SK-N-MC (cell line): ENCODE results near the gene ANKRD44.
A peak's percentile ranks its signal among the peaks of the same experiment; 100 is the strongest.
"Not testable (repeated sequence)": the region's sequence is repeated elsewhere in the genome, so short reads cannot be mapped to it uniquely, and the experiment has no call there.

ENCODE experiments used
- DNase-seq: peaks from one replicate; pipeline ENCODE4 v3.0.0-alpha.2; 2011; ENCODE audit warnings: low read depth, low spot score
- H3K27ac ChIP-seq: fragments of 200-600 bp; sonication (generic); 2 replicates; pipeline ENCODE4 v1.5.1; 2016; ENCODE audit warnings: mixed run types
- H3K36me3 ChIP-seq: fragments of 200-600 bp; sonication (generic); 2 replicates; pipeline ENCODE4 v1.6.1; 2017; ENCODE audit warnings: antibody characterized with exemption, low read length, mixed read lengths; ENCODE audit not compliant: insufficient read depth
- H3K4me3 ChIP-seq: fragments of 200-600 bp; sonication (generic); 2 replicates; pipeline ENCODE4 v1.5.1; 2016
- H3K9ac ChIP-seq: fragments of 200-600 bp; sonication (generic); 2 replicates; pipeline ENCODE4 v1.8.0; 2017; ENCODE audit warnings: mixed run types, mixed read lengths; ENCODE audit not compliant: insufficient read length
- H3K9me3 ChIP-seq: fragments of 200-600 bp; sonication (generic); 2 replicates; pipeline ENCODE4 v1.6.1; 2017; ENCODE audit warnings: low read depth, mild to moderate bottlenecking, antibody characterized with exemption, low read length, moderate library complexity, mixed read lengths
- EZH2 ChIP-seq: fragments of 200-600 bp; sonication (generic); IDR thresholded peaks from one replicate; pipeline ENCODE4 v1.6.1; 2017; ENCODE audit warnings: antibody characterized with exemption
- FOXP2 ChIP-seq: optimal IDR thresholded peaks from 2 replicates; pipeline ENCODE3; 2011; ENCODE audit warnings: mild to moderate bottlenecking, moderate library complexity; ENCODE audit not compliant: insufficient read depth; ENCODE audit errors: extremely low read length, control extremely low read depth
- POLR2AphosphoS5 ChIP-seq: IDR thresholded peaks from 2 replicates; pipeline ENCODE4 v1.6.1; 2012; ENCODE audit warnings: mild to moderate bottlenecking, low read depth, low read length, borderline replicate concordance

Gene ANKRD44

GRCh38 chr2:197031803-197032202 is 278.8 kb downstream of the ANKRD44 start:
- TF ChIP-seq EZH2 = no peak
- no peak for TF ChIP-seq FOXP2
- no peak for TF ChIP-seq POLR2AphosphoS5
- DNase-seq = no peak
- H3K9me3 ChIP-seq = no peaks in the 10 kb centered on the region
- no peaks in the 10 kb centered on the region for H3K36me3 ChIP-seq
- H3K27ac ChIP-seq = no peak overlapping the region
- no peak overlapping the region for H3K9ac ChIP-seq
- H3K4me3 ChIP-seq = no peak overlapping the region

DNA sequence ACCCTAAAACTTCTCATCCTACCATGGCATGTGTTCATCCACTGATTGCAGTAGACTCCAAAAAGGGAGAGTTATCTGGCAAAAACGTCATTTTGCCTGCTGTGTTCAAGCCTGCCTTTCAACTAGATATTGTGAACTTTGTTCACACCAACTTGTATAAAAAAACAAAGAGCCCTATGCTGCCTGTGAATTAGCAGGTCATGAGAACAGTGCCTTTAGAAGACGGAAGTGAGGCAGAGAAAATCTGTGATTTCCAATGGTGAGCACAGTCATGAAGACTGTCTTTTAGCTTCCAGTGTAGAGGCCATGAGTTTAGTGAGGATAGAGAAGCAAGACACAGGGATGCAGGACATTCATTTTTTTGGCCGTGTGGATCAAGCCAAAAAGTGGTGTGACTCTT is 280.5 kb downstream of the ANKRD44 start:
- Histone ChIP-seq H3K27ac (no peak overlapping the region), H3K4me3 (no peak overlapping the region), H3K36me3 (no peaks in the 10 kb centered on the region), H3K9me3 (no peaks in the 10 kb centered on the region), H3K9ac (no peak overlapping the region)
- DNase-seq = no peak
- no peak for TF ChIP-seq EZH2
- TF ChIP-seq POLR2AphosphoS5 = no peak
- no peak for TF ChIP-seq FOXP2

DNA sequence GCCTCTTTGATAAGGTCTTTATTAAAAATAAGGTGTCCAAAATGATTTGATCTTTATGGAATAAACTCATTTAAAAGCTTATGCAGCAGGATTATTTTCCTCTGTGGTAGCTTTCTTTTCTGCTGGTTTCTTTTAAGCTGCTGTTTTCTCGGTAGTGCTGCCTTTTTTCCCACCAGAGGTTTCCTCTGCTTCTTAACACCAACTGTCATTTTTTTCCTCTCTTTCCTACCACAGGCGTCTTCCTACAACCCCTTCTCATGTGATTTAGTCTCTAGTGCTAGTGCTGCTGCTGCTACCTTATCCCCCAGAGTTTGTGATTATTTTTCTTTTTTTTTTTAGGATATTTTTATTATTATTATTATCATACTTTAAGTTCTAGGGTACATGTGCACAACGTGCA is 281.9 kb downstream of the ANKRD44 start:
- TF ChIP-seq EZH2 (no peak), POLR2AphosphoS5 (no peak), FOXP2 (no peak)
- no peak for DNase-seq

DNA sequence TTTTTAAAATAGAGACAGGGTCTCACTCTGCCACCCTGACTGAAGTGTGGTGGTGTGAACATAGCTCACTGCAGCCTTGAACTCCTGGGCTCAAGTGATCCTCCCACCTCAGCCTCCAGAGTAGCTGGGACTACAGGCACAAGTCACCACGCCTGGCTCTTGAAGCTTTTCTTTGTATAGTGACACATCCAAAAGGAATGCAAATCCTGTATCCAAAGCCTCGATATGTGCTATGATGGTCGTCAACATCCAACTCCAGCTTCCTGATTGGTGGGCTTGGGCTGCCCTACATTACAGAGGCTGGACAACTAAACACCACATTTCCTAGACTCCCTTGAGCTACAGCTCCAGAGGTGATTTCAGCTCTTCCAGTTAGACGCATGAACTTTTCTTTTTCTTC is 282.4 kb downstream of the ANKRD44 start:
- Histone ChIP-seq H3K4me3 (no peak overlapping the region), H3K9ac (no peak overlapping the region), H3K9me3 (no peaks in the 10 kb centered on the region), H3K36me3 (no peaks in the 10 kb centered on the region; the same call in 1 of the 2 replicates), H3K27ac (no peak overlapping the region)
- DNase-seq = no peak
- TF ChIP-seq FOXP2 (no peak), EZH2 (no peak), POLR2AphosphoS5 (no peak)

More for the DNA sequence above, 281.9 kb downstream of the ANKRD44 start:
- Histone ChIP-seq H3K27ac (no peak overlapping the region), H3K4me3 (no peak overlapping the region), H3K9ac (no peak overlapping the region), H3K36me3 (no peaks in the 10 kb centered on the region; the same call in 1 of the 2 replicates), H3K9me3 (no peaks in the 10 kb centered on the region)

DNA sequence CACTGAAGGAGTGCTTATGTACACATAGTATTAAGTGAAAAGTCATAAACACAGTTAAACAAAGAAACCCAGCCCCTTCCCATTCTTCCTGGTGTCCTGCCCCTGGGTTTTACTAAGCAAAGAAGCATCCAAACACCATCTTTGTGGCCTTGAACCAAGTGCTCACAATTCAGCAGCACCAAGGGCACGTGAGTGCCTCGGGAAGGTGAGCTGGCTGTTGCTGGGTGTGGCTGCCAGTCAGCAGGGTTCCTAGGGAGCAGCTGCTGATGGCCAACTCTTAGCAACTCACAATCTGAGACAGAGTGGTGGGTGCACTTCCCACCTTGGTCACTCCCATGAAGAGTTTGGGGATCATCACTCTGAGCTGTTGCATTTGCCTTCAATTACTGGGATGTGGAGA is 286.4 kb downstream of the ANKRD44 start:
- Histone ChIP-seq H3K9me3 (no peaks in the 10 kb centered on the region), H3K9ac (no peak overlapping the region), H3K4me3 (no peak overlapping the region), H3K36me3 (no peaks in the 10 kb centered on the region; the same call in 1 of the 2 replicates), H3K27ac (no peak overlapping the region)
- no peak for TF ChIP-seq EZH2
- no peak for DNase-seq

DNA sequence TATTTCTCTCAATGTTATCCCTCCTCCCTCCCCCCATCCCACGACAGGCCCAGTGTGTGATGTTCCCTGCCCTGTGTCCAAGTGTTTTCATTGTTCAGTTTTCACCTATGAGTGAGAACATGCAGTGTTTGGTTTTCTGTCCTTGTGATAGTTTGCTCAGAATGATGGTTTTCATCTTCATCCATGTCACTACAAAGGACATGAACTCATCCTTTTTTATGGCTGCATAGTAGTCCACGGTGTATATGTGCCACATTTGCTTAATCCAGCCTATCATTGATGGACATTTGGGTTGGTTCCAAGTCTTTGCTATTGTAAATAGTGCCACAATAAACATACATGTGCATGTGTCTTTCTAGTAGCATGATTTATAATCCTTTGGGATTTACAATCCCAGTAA is 289.7 kb downstream of the ANKRD44 start:
- H3K4me3 ChIP-seq, DNase-seq, H3K36me3 ChIP-seq, H3K27ac ChIP-seq, H3K9ac ChIP-seq, H3K9me3 ChIP-seq: not testable (repeated sequence)

DNA sequence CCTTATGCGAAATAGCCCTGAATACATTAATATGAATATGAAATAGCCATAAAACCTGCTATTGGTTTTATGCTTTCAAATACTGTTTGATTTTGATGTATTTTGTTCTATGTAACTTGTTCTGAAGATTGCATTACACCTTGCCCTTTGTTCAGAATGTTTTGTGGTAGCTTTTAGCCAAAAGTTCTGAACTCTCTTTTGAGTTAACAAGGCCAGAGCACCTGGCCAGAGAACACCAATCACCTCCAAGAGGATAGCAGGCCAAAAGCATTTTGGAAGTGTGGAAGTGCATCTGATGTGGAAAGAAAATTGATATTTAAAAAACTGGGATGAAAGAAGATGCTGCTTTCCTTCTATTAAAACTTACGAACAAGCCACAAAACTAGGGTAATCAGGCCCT is 297.5 kb downstream of the ANKRD44 start:
- Histone ChIP-seq H3K36me3 (no peaks in the 10 kb centered on the region), H3K27ac (0 out of 2 replicates have a peak overlapping the region, but pooled peaks have one; percentile 22), H3K4me3 (no peak overlapping the region), H3K9ac (no peak overlapping the region), H3K9me3 (no peaks in the 10 kb centered on the region)
- TF ChIP-seq POLR2AphosphoS5 (no peak), FOXP2 (no peak), EZH2 (no peak)
- no peak for DNase-seq

GRCh38 chr2:197011801-197012641 is 298.6 kb downstream of the ANKRD44 start:
- no peak overlapping the region for H3K27ac ChIP-seq

GRCh38 chr2:197011021-197011417 is 299.6 kb downstream of the ANKRD44 start:
- DNase-seq = no peak
- H3K9ac ChIP-seq = no peak overlapping the region
- no peak for TF ChIP-seq FOXP2
- no peak for TF ChIP-seq EZH2
- TF ChIP-seq POLR2AphosphoS5 = no peak
- no peaks in the 10 kb centered on the region for H3K36me3 ChIP-seq
- H3K4me3 ChIP-seq = no peak overlapping the region
- H3K9me3 ChIP-seq = no peaks in the 10 kb centered on the region
- no peak overlapping the region for H3K27ac ChIP-seq

More at GRCh38 chr2:197011801-197012641, 298.6 kb downstream of the ANKRD44 start:
- H3K9me3 ChIP-seq = no peaks in the 10 kb centered on the region
- no peak overlapping the region for H3K4me3 ChIP-seq
- no peaks in the 10 kb centered on the region for H3K36me3 ChIP-seq
- no peak for DNase-seq
- TF ChIP-seq POLR2AphosphoS5 (no peak), EZH2 (no peak), FOXP2 (no peak)
- H3K9ac ChIP-seq = no peak overlapping the region
